Mesenchymal stem cell (in vitro differentiated cells and primary cell): ENCODE data around the gene TSPAN32.

Source experiments
- DNase-seq: peaks from one replicate; pipeline ENCODE4 v3.0.0-alpha.2; 2013
- H2AFZ ChIP-seq: one replicate; pipeline ENCODE4 v1.6.1; 2013; ENCODE audit warnings: low read depth, mild to moderate bottlenecking, control low read depth, inconsistent platforms, low read length, moderate library complexity
- H2AK5ac ChIP-seq: 2 replicates; pipeline ENCODE4 v1.6.1; 2013; ENCODE audit warnings: low read length, moderate library complexity, mild to moderate bottlenecking, inconsistent platforms; ENCODE audit not compliant: severe bottlenecking
- H2BK120ac ChIP-seq: one replicate; pipeline ENCODE4 v1.6.1; 2013; ENCODE audit warnings: low read depth, mild to moderate bottlenecking, inconsistent platforms, low read length, moderate library complexity
- H2BK12ac ChIP-seq, 2 experiments: one replicate each; pipeline ENCODE4 v1.6.1; 2013; ENCODE audit warnings: inconsistent platforms in 2 of 2, low read length in 2 of 2, mild to moderate bottlenecking in 2 of 2, moderate library complexity in 2 of 2, control low read depth in 1 of 2
- H2BK15ac ChIP-seq: one replicate; pipeline ENCODE4 v1.6.1; 2013; ENCODE audit warnings: mild to moderate bottlenecking, low read depth, inconsistent platforms; ENCODE audit not compliant: poor library complexity, severe bottlenecking
- H2BK5ac ChIP-seq: 2 replicates; pipeline ENCODE4 v1.6.1; 2013; ENCODE audit warnings: low read depth, mild to moderate bottlenecking, low read length, control low read depth, inconsistent platforms; ENCODE audit not compliant: poor library complexity, severe bottlenecking
- H3K14ac ChIP-seq, 2 experiments: one replicate each; pipeline ENCODE4 v1.6.1; 2013; ENCODE audit warnings: inconsistent platforms in 2 of 2, low read length in 2 of 2, control low read depth in 1 of 2, mild to moderate bottlenecking in 1 of 2, moderate library complexity in 1 of 2
- H3K18ac ChIP-seq, 2 experiments: one replicate each; pipeline ENCODE4 v1.6.1; 2013; ENCODE audit warnings: inconsistent platforms in 2 of 2, low read length in 2 of 2, control low read depth in 1 of 2, low read depth in 1 of 2, mild to moderate bottlenecking in 1 of 2
- H3K23ac ChIP-seq, 2 experiments: one replicate each; pipeline ENCODE4 v1.6.1; 2013; ENCODE audit warnings: inconsistent platforms in 2 of 2, low read length in 2 of 2, mild to moderate bottlenecking in 2 of 2, moderate library complexity in 2 of 2, control low read depth in 1 of 2
- H3K27ac ChIP-seq: 2 replicates; pipeline ENCODE4 v1.5.1; 2013; ENCODE audit warnings: mild to moderate bottlenecking, moderate library complexity, low read length, control low read depth, inconsistent platforms; ENCODE audit not compliant: poor library complexity, severe bottlenecking
- H3K27me3 ChIP-seq, 2 experiments: 2 replicates each; pipeline versions ENCODE4 v1.6.1 to v1.7.0; 2013; ENCODE audit warnings: low read length in 2 of 2, mild to moderate bottlenecking in 2 of 2, moderate library complexity in 2 of 2, control low read depth in 1 of 2, inconsistent platforms in 1 of 2; ENCODE audit not compliant: control insufficient read depth in 1 of 2, insufficient read depth in 1 of 2
- H3K36me3 ChIP-seq, 2 experiments: 2 replicates each; pipeline versions ENCODE4 v1.6.1 to v1.7.0; 2013; ENCODE audit warnings: low read length in 2 of 2, control low read depth in 1 of 2, inconsistent platforms in 1 of 2, low read depth in 1 of 2, mild to moderate bottlenecking in 1 of 2; ENCODE audit not compliant: insufficient read depth in 2 of 2, control insufficient read depth in 1 of 2
- H3K4ac ChIP-seq, 2 experiments: one replicate each; pipeline ENCODE4 v1.6.1; 2013; ENCODE audit warnings: inconsistent platforms in 2 of 2, low read length in 2 of 2, mild to moderate bottlenecking in 2 of 2, moderate library complexity in 2 of 2, control low read depth in 1 of 2, low read depth in 1 of 2
- H3K4me1 ChIP-seq: 2 replicates; pipeline ENCODE4 v1.6.1; 2013; ENCODE audit warnings: low read depth, low read length, control low read depth; ENCODE audit not compliant: control insufficient read depth, insufficient read depth
- H3K4me2 ChIP-seq: 2 replicates; pipeline ENCODE4 v1.6.1; 2013; ENCODE audit warnings: low read length, mild to moderate bottlenecking, inconsistent platforms; ENCODE audit not compliant: poor library complexity, severe bottlenecking
- H3K4me3 ChIP-seq, 2 experiments: 2 replicates each; pipeline versions ENCODE4 v1.5.1 to v1.7.0; 2013; ENCODE audit warnings: low read length in 2 of 2, mild to moderate bottlenecking in 2 of 2, control low read depth in 1 of 2, low read depth in 1 of 2; ENCODE audit not compliant: insufficient read depth in 1 of 2
- H3K79me1 ChIP-seq: replicated peaks from 2 replicates; pipeline ENCODE4 v1.6.1; 2013; ENCODE audit warnings: mild to moderate bottlenecking, control low read depth, low read length, inconsistent platforms; ENCODE audit not compliant: poor library complexity, severe bottlenecking
- H3K9ac ChIP-seq: 2 replicates; pipeline ENCODE4 v1.7.0; 2013; ENCODE audit warnings: mild to moderate bottlenecking, low read length, moderate library complexity
- H3K9me3 ChIP-seq: 2 replicates; pipeline ENCODE4 v1.7.0; 2013; ENCODE audit warnings: mild to moderate bottlenecking, low read length; ENCODE audit not compliant: control insufficient read depth
- H4K8ac ChIP-seq: one replicate; pipeline ENCODE4 v1.6.1; 2013; ENCODE audit warnings: inconsistent platforms, mild to moderate bottlenecking, low read length, moderate library complexity
- H4K91ac ChIP-seq: one replicate; pipeline ENCODE4 v1.6.1; 2013; ENCODE audit warnings: mild to moderate bottlenecking, low read length, inconsistent platforms
- WGBS: methylation state at CpG from one replicate; pipeline ENCODE4 v1.1.7; 2013; ENCODE audit warnings: mixed read lengths; 5-methylcytosine and 5-hydroxymethylcytosine counted together

Gene TSPAN32

GRCh38 chr11:2342557-2342956 is 40.7 kb downstream of the TSPAN32 start:
- no peak overlapping the region for H3K27ac ChIP-seq
- H3K23ac ChIP-seq = no peak overlapping the region
- H4K91ac ChIP-seq = no peak overlapping the region
- H2BK15ac ChIP-seq = no peak overlapping the region
- H3K36me3 ChIP-seq = no peaks in the 10 kb centered on the region
- H2BK120ac ChIP-seq = no peak overlapping the region
- no peak overlapping the region for H3K4me2 ChIP-seq
- no peak overlapping the region for H2AK5ac ChIP-seq
- H3K9ac ChIP-seq = no peak overlapping the region
- no peak overlapping the region for H3K18ac ChIP-seq
- peaks cover 13% of the 10 kb centered on the region for H3K9me3 ChIP-seq
- no peak overlapping the region for H2BK12ac ChIP-seq
- no peak overlapping the region for H2AFZ ChIP-seq
- H2BK5ac ChIP-seq = no peak overlapping the region
- H3K27me3 ChIP-seq = peaks cover 0 to 39% of the 10 kb centered on the region in 2 experiments
- no peaks in the 10 kb centered on the region for H3K79me1 ChIP-seq
- 84% methylated on average over 3 of the region's 3 CpGs for WGBS
- no peak overlapping the region for H3K4me3 ChIP-seq
- no peak overlapping the region for H3K4ac ChIP-seq
- no peak overlapping the region for H3K14ac ChIP-seq
- H4K8ac ChIP-seq = no peak overlapping the region
- no peaks in the 10 kb centered on the region for H3K4me1 ChIP-seq
- DNase-seq = no peak

GRCh38 chr11:2342981-2343380 is 41.2 kb downstream of the TSPAN32 start:
- H3K4me1 ChIP-seq = no peaks in the 10 kb centered on the region
- peaks cover 17% of the 10 kb centered on the region for H3K9me3 ChIP-seq
- H3K9ac ChIP-seq = no peak overlapping the region
- WGBS = 57% methylated on average over 3 of the region's 5 CpGs
- no peak overlapping the region for H2BK15ac ChIP-seq
- no peaks in the 10 kb centered on the region for H3K79me1 ChIP-seq
- H3K14ac ChIP-seq = no peak overlapping the region
- no peak overlapping the region for H3K27ac ChIP-seq
- H2AFZ ChIP-seq = no peak overlapping the region
- no peak overlapping the region for H3K4ac ChIP-seq
- DNase-seq = no peak
- H2AK5ac ChIP-seq = no peak overlapping the region
- no peak overlapping the region for H3K18ac ChIP-seq
- H2BK120ac ChIP-seq = no peak overlapping the region
- no peak overlapping the region for H2BK12ac ChIP-seq
- no peak overlapping the region for H3K4me3 ChIP-seq
- H2BK5ac ChIP-seq = no peak overlapping the region
- peaks cover 0 to 35% of the 10 kb centered on the region in 2 experiments for H3K27me3 ChIP-seq
- no peak overlapping the region for H3K4me2 ChIP-seq
- H3K36me3 ChIP-seq = no peaks in the 10 kb centered on the region
- H4K91ac ChIP-seq = no peak overlapping the region
- H3K23ac ChIP-seq = no peak overlapping the region
- no peak overlapping the region for H4K8ac ChIP-seq

- Histone ChIP-seq H2BK15ac (no peak overlapping the region), H3K4me3 (no peak overlapping the region), H3K27me3 (peaks cover 0 to 31% of the 10 kb centered on the region in 2 experiments), H3K4ac (no peak overlapping the region), H4K8ac (no peak overlapping the region), H2AK5ac (no peak overlapping the region), H3K14ac (no peak overlapping the region), H3K23ac (no peak overlapping the region), H2AFZ (no peak overlapping the region), H3K27ac (no peak overlapping the region), H3K4me2 (no peak overlapping the region), H2BK120ac (no peak overlapping the region), H3K79me1 (no peaks in the 10 kb centered on the region), H3K18ac (no peak overlapping the region), H2BK5ac (no peak overlapping the region), H4K91ac (no peak overlapping the region), H2BK12ac (no peak overlapping the region), H3K4me1 (no peaks in the 10 kb centered on the region), H3K36me3 (no peaks in the 10 kb centered on the region), H3K9ac (no peak overlapping the region), H3K9me3 (peaks cover 17% of the 10 kb centered on the region)
- WGBS = 66% methylated on average over 4 of the region's 4 CpGs
- DNase-seq = no peak
Measured at GRCh38 chr11:2343502-2343901, 41.7 kb downstream of the TSPAN32 start.

- Histone ChIP-seq H2BK120ac (no peak overlapping the region), H3K4me3 (no peak overlapping the region), H3K79me1 (no peaks in the 10 kb centered on the region), H3K27me3 (peaks cover 0 to 26% of the 10 kb centered on the region in 2 experiments), H3K4ac (no peak overlapping the region), H3K27ac (no peak overlapping the region), H2BK15ac (no peak overlapping the region), H4K91ac (no peak overlapping the region), H3K9ac (no peak overlapping the region), H2BK5ac (no peak overlapping the region), H4K8ac (no peak overlapping the region), H3K36me3 (no peaks in the 10 kb centered on the region), H3K4me2 (no peak overlapping the region), H2AK5ac (no peak overlapping the region), H2BK12ac (no peak overlapping the region), H3K23ac (no peak overlapping the region), H2AFZ (no peak overlapping the region), H3K9me3 (peaks cover 27% of the 10 kb centered on the region), H3K14ac (no peak overlapping the region), H3K18ac (no peak overlapping the region), H3K4me1 (no peaks in the 10 kb centered on the region)
- no peak for DNase-seq
- 61% methylated on average over 2 of the region's 2 CpGs for WGBS
Measured at GRCh38 chr11:2345050-2345449, 43.2 kb downstream of the TSPAN32 start.
